Stimulated activated CD8-positive, alpha-beta memory T cell treated with anti-CD3 and anti-CD28 coated beads, Interleukin-15, amount 100 ng/mL, for 1 hour (primary cell): ENCODE measurements around the gene PEX14.

Experiments
- DNase-seq: peaks from one replicate; pipeline ENCODE4 v3.0.0-alpha.2; 2020; ENCODE audit warnings: low read depth

PEX14 gene

GRCh38 chr1:10649517-10650201, 174.9 kb downstream of the PEX14 start:
- no peak for DNase-seq

DNA sequence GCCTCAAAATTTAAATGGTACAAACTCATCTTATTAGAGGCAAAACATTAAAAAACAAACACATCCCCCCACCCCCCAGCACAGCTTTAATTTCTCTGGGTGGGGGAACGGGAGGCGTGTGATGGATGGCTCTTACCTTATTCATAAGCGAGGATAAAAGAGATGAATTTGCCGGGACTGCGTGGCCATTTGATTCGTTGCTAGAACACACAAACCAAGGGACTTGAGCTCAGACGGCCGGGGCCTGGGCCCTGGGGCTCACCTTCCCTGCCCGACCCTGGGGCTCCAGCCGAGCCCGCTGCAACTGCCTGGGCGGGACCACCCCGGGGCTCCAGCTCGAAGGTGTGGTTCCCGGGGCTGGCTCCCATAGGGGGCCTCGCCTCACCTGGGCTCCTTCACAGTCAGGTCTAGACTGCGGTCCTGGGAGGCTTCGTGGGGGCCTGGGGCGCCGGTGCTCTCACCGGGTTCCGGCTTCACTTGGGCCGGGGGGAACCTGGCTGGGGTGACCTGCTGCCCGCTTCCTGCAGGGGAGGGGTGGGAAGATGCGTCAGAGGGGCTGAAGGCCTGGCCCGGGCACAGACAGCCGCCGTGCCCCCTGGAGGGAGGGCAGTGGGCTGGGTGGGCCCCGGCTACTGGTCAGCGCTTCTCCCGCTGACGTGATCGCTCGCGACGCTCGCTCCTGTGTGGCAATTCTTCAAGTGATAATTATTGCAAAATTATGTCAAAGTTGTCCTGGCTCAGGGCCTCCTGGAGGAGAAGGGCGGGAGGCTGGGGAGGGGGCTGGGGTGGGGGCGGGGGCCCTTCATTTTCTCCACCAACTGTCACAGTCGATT, 176.0 kb downstream of the PEX14 start:
- no peak for DNase-seq

DNA sequence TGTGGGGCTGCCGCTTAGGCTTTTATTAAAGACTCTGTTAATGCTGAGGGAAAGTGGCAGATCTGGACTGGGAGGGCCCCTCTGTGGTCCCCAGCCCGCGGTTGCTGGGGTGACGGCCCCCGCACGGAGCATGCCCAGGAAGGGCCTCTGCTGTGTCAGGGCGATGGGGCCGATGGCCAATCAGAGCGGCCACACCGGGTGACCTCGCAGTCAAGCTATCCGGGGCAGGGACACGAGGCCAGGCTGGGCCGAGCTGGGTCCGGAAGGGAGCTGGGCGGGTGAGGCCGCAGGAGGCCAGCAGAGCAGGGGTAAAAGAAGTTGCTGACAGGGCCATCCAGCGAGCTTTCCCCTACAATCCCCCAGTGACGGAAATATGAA, 176.6 kb downstream of the PEX14 start:
- no peak for DNase-seq

- no peak for DNase-seq
Observed at GRCh38 chr1:10651793-10652192, 177.0 kb downstream of the PEX14 start.

GRCh38 chr1:10652626-10653025, 177.9 kb downstream of the PEX14 start:
- no peak for DNase-seq

DNA sequence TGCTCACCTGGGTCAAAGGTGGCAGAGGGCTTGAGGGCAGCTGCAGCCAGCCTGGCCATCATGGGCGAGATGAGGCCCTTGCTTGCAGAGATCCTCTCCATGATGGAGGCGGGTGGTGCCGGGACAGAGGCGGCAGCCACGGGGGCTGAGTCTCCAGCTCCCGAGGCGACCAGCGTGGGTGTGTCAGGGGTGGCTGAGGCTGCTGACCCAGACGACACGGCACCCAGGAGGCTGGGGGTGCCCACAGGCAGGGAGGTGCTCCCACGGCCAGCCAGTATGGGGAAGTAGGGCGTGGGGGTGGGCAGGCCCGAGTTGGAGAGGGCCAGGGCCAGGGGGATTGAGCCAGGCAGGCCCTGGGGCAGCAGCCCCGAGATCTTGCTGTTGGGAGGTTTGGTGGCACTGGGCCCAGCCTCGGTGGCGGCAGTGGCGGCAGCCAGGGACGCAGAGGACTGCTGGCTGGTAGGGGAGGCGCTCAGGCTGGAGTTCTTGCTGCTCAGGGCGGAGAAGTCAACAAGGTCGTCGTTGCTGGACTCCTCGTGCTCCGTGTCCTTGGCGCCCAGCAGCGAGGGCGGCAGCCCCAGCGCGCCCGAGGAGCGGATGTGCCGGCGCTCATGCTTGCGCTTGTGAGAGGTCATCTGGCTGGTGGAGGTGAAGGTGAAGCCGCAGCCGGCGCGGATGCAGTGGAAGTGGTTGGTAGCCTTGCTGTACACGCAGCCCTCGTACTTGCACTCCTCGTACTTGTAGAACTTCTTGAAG, 178.8 kb downstream of the PEX14 start:
- DNase-seq: no peak

DNA sequence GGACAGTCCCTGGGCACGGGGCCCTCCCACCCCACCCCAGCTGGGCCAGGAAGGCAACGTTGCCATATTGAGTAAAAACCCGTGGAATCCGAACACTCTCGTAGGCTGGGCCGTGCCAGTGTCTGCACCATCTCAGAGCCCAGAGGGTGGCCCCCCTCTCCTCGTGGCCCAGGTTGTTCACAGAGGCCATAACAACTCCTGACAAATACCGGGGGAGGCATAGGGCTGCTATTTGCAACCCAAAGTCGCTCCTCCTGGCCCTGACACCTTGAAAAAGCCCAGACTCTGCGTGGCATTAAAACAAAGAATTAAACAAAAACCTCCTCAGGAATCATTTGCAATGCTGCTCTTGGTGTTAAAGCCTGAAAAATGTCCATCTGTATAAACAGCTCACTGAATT, 180.3 kb downstream of the PEX14 start:
- no peak for DNase-seq

- DNase-seq: no peak
Observed at GRCh38 chr1:10656431-10656830, 181.7 kb downstream of the PEX14 start.

DNA sequence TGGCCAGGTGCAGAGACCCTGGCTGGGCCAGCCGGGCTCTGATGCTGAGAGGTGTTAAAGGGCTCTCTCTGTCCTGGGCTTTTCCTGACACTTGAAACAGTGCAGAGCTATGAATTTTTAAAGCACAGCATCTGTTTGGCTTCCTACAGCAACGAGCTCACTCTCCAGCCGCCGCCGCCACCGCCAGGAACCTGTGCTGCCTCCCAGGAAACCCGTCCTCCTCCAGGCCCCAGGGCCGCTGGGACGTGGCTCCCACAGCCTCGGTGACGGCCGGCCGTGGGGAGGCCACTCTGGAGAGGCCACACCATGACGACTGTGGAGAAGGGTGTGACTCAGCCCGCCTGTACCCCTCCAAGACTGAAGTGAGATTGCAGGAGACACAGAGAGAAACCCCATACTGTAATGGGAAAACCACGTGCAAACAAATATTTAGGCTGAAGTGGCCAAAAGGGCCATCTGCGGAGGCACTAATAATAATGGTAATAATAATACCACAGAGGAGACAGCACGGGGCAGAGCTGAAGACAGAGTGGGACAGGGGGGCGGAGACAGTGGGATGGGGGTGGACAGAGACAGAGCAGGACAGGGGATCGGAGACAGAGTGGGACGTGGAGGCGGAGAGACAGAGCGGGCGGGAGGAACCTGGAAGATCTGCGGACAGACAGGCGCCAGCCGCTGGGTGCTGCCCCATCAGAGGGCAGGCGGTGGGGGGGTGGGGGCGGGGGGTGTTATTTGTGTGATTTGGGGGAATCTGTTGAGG, 182.5 kb downstream of the PEX14 start:
- no peak for DNase-seq

- DNase-seq: no peak
Observed at GRCh38 chr1:10658396-10659066, 183.8 kb downstream of the PEX14 start.

DNA sequence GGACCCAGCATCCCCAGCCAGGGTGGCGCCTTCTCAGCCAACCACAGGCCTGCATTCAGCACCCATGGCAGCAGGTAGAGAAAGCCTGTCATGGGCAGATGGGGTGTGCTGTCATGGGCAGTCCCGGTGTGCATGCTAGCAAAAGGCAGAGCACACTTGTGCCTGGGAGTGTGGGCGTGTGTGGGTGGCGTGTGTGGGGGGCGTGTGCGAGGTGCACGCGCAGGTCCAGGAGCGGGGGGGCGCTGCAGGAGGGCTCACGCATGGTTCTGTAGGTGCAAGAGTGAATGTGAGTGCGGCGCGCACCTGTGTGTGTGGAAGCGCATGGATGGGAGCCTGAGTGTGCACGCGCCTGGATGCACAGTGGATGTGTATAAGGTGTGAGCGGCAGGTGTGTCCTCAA, 184.5 kb downstream of the PEX14 start:
- no peak for DNase-seq

- no peak for DNase-seq
Observed at GRCh38 chr1:10659646-10660540, 185.1 kb downstream of the PEX14 start.

- DNase-seq: no peak
Observed at GRCh38 chr1:10661453-10661852, 186.7 kb downstream of the PEX14 start.

- DNase-seq: no peak
Observed at GRCh38 chr1:10662090-10662688, 187.4 kb downstream of the PEX14 start.

- DNase-seq: no peak
Observed at GRCh38 chr1:10662824-10663677, 188.3 kb downstream of the PEX14 start.

GRCh38 chr1:10663678-10664035, 188.9 kb downstream of the PEX14 start:
- no peak for DNase-seq

DNA sequence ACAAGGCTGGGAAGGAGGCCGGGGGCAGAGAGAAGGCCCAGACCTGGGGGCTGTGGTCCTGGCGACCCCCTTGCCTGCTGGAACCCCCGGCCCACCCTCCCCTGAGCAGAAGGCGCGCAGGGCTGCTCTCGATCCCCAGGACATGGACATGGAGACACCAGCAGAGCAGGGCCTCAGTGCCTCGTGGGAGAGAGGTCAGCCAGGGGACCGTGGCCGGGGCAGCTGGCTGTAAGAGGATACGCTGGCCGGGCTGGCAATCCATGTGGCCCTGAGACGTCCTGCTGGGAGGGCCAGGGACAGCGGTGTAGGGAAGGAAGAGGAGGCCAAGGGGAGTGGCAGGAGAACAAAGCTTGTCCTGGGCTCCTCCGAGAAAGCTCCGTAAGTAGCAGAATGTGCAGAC, 189.5 kb downstream of the PEX14 start:
- DNase-seq: no peak

DNA sequence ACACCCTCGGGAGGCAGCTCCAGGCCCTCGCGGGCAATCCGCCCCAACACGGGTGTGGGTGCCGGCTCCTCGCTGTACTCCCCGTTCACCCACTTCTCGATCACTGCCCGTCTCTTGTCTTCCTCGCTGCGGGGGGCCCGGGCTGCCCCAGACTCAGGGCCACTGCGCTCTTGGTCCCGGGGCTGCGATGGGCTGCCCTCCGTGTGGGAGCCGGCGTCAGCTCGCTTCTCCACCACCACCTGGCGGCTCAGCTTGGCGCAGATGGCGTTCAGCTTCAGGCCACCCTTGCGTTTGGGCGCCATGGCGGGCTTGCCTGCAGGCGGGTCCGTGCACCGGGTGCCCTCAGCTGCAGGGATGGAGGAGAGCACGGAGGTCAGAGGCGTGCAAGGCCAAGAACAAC, 190.5 kb downstream of the PEX14 start:
- no peak for DNase-seq
